Adrenal gland (tissue), 12 donors: ENCODE measurements around the gene AKNAD1. TPM values are rescaled to one million over a fixed set of nuclear protein-coding genes. Genes with fewer than 3 reads are reported as not detected.

Source experiments
- DNase-seq, 7 donors: peaks; one replicate each; pipeline ENCODE4 v3.0.0-alpha.2; 2019 to 2020
- H3K27ac ChIP-seq, 5 donors: fragments of 200-600 bp; sonication (generic) in 4 of 5; 1 replicate in 3 of 5; 2 replicates in 2 of 5; pipeline versions ENCODE4 v1.5.1 to v1.8.0; 2016 to 2020; ENCODE audit warnings: mild to moderate bottlenecking in 1 of 5
- H3K27me3 ChIP-seq: fragments of 200-600 bp; 2 replicates; pipeline ENCODE4 v1.8.0; 2021
- H3K36me3 ChIP-seq, 2 donors: fragments of 200-600 bp; replicated peaks in 1 of 2; 1 replicate in 1 of 2; 2 replicates in 1 of 2; pipeline versions ENCODE4 v1.5.1 to v1.8.0; 2018 to 2022
- H3K4me1 ChIP-seq, 2 donors: fragments of 200-600 bp; replicated peaks in 1 of 2; 1 replicate in 1 of 2; 2 replicates in 1 of 2; pipeline versions ENCODE4 v1.5.1 to v1.8.0; 2018 to 2021
- H3K4me3 ChIP-seq, 4 donors: fragments of 200-600 bp; sonication (generic) in 3 of 4; one replicate each; pipeline ENCODE4 v1.5.1; 2016 to 2018
- H3K9me3 ChIP-seq, 3 donors: fragments of 200-600 bp; sonication (generic) in 1 of 3; replicated peaks in 1 of 3; 1 replicate in 2 of 3; 2 replicates in 1 of 3; pipeline versions ENCODE4 v1.5.1 to v1.8.0; 2016 to 2021
- POLR2A ChIP-seq, 2 donors: fragments of 450-650 bp; IDR thresholded peaks; one replicate each; pipeline ENCODE4 v1.6.1; 2017; ENCODE audit warnings: antibody characterized with exemption in 2 of 2, mild to moderate bottlenecking in 2 of 2, moderate library complexity in 1 of 2
- WGBS, 4 donors: extraction: QIAGEN DNeasy Blood & Tissue Kit in 2 of 4; methylation state at CpG; one replicate each; pipeline versions ENCODE4 v1.1.5 to v1.1.7; 2013 to 2017; 5-methylcytosine and 5-hydroxymethylcytosine counted together
- intact Hi-C, 2 donors: fragments of 100-400 bp; cut with DNase I; formaldehyde crosslinking; loops; one replicate each; pipeline versions ENCODE4 v1.14.1 to v1.15.0; 2022 to 2023
- polyA plus RNA-seq, 3 donors: library from polyadenylated mRNA; stranded (reverse); fragments of 200-250 nt in 2 of 3; fragments of 350-450 nt in 1 of 3; fragmentation: Illumina TruSeq in 1 of 3; extraction: RNeasy Lipid Tissue Mini Kit (QIAGEN cat#74804) in 1 of 3; gene quantifications; one replicate each; pipeline ENCODE4 v1.2.3, GENCODE V29; 2013 to 2014
- total RNA-seq, 9 donors: library from RNA; depleted of rRNA in 4 of 9; stranded (reverse); fragments of >200 nt in 4 of 9; fragments of 120-200 nt in 1 of 9; fragmentation: NEBNext Ultra II Directional in 1 of 9; extraction: Animal tissue kit (Norgen Biotek cat#: 25700) in 1 of 9; gene quantifications; one replicate each; pipeline versions ENCODE4 v1.1.0 to v1.2.4, GENCODE V29; 2013 to 2023
- TF ChIP-seq, protein P1 (sequence below), 6 experiments: fragments of 450-650 bp in 4 of 6; fragments of 200-600 bp in 2 of 6; sonication (generic) in 1 of 6; IDR thresholded peaks; 1 replicate in 5 of 6; 2 replicates in 1 of 6; pipeline versions ENCODE4 v1.5.1 to v1.8.0; 2016 to 2021; ENCODE audit warnings: antibody characterized with exemption in 6 of 6, mild to moderate bottlenecking in 2 of 6, moderate library complexity in 1 of 6
- donor health status: healthy with polysubstance abuse.
- donor health status: Bipolar disorder and iron deficiency.
- donor health status: DM: yes; HTN: yes; CAD: no.
- donor health status: DM: no; HTN: no; CAD: no.
- donor health status: DM: no; HTN: no; CAD: no.
- donor health status: DM: yes; HTN: yes; CAD: no.

Gene AKNAD1
- total and polyA plus RNA-seq, 12 donors = 0.35 to 8.5 (median 1.4) TPM; not detected in 3

DNA sequence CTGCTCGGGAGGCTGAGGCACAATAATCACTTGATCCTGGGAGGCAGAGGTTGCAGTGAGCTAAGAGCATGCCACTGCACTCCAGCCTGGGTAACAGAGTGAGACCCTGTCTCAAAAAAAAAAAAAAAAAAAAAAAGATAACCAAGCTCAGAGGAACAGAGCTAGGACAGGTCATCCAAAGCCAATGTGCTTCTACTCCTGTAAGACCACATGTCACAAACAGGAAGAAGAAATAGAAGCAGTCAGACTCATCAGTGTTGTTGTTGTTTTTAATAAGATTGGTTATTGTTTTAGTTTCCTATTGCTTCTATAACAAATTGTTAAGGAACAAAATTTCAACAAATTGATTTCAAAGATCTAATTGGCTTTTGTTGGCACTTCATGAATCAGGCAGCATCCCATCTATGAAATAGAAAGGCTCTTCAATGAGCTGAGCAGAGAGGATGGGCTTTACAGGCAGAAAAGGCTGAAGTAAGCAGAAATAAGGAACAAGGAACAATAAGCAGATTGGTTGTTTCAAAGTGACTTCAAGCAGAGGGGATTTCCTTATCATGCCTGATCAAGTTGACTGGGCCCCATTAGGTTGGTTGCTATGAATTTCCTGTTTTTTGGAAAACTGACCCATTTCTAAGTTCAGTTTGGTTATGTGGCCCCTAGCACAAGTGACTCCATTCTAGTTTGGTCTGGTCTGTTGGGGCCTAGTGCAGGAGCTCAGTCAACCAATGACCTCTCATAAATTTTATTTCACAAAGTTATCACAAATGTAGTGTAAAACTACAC lies 6.0 kb upstream of the AKNAD1 start:
- H3K4me1 ChIP-seq = peaks cover 0 to 7% of the 10 kb centered on the region in 2 donors
- no peaks in the 10 kb centered on the region for H3K27me3 ChIP-seq
- no peaks in the 10 kb centered on the region for H3K36me3 ChIP-seq
- no peak for DNase-seq
- intact Hi-C loops = no loop called here
- H3K9me3 ChIP-seq = no peaks in the 10 kb centered on the region
- H3K4me3 ChIP-seq = no peak overlapping the region
- H3K27ac ChIP-seq = no peak overlapping the region
- no peak for TF ChIP-seq POLR2A (IDR thresholded peaks at IDR 0.05)
- TF ChIP-seq, protein P1, sequence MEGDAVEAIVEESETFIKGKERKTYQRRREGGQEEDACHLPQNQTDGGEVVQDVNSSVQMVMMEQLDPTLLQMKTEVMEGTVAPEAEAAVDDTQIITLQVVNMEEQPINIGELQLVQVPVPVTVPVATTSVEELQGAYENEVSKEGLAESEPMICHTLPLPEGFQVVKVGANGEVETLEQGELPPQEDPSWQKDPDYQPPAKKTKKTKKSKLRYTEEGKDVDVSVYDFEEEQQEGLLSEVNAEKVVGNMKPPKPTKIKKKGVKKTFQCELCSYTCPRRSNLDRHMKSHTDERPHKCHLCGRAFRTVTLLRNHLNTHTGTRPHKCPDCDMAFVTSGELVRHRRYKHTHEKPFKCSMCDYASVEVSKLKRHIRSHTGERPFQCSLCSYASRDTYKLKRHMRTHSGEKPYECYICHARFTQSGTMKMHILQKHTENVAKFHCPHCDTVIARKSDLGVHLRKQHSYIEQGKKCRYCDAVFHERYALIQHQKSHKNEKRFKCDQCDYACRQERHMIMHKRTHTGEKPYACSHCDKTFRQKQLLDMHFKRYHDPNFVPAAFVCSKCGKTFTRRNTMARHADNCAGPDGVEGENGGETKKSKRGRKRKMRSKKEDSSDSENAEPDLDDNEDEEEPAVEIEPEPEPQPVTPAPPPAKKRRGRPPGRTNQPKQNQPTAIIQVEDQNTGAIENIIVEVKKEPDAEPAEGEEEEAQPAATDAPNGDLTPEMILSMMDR (IDR thresholded peaks at IDR 0.05) = no peak
- WGBS, 4 donors = 91 to 100% (median 93%) methylated on average over 1 of the region's 1 CpG

DNA sequence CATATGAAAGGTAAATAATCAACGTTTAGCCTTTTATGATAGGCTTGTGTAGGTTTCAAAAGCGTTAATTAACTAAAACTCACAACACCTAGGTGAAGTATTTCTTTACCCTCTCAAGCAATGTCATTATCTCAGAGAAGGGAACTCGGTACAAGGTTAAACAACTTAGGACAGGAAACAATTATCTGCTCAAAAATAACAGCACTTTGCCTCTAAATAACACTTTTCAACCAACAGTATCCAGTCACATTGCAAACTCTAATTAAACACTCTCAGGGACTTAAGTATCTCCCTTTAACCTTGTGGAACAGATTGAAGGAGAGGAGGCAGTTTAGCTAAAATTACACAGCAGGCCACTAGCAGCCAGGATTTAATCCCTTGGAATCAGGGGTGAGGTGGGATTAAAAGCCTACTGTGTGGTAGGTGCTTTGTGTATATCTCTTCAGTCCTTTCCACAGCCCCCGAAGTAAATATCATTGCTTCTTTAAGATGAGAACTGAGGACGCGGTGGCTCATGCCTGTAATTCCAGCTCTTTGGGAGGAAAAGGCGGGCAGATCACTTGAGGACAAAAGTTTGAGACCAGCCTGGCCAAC lies 5.2 kb upstream of the AKNAD1 start:
- Histone ChIP-seq H3K27me3 (no peaks in the 10 kb centered on the region), H3K4me3 (no peak overlapping the region), H3K36me3 (no peaks in the 10 kb centered on the region), H3K27ac (no peak overlapping the region), H3K4me1 (peaks cover 0 to 7% of the 10 kb centered on the region in 2 donors), H3K9me3 (no peaks in the 10 kb centered on the region)
- intact Hi-C loops = no loop called here
- no peak for TF ChIP-seq POLR2A (IDR thresholded peaks at IDR 0.05)
- TF ChIP-seq, protein P1 (IDR thresholded peaks at IDR 0.05) = no peak
- DNase-seq = no peak
- 71 to 83% (median 75%) methylated on average over 7 of the region's 7 CpGs for WGBS, 4 donors

DNA sequence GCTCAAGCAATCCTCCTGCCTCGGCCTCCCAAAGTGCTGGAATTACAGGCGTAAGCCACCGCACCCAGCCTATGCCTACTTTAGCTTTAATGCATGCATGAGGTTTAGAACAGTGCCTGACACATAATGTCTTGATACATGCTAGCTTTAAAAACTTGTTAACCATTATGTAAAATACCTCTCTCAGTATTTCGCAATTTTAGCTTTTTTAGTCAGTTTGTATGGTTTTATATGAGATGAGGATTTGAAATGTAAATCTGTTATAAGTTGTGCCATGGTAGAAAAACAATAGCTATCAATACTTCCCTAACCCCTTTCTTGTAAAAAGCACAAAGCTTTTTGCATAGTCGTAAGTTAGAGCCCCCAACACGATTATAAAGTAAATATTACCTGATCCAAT lies 4.7 kb upstream of the AKNAD1 start:
- H3K27ac ChIP-seq = no peak overlapping the region
- H3K4me3 ChIP-seq = no peak overlapping the region
- WGBS, 4 donors = 94 to 96% (median 95%) methylated on average over 6 of the region's 6 CpGs
- TF ChIP-seq POLR2A (IDR thresholded peaks at IDR 0.05) = no peak
- TF ChIP-seq, protein P1 (IDR thresholded peaks at IDR 0.05) = no peak
- H3K4me1 ChIP-seq = peaks cover 0 to 7% of the 10 kb centered on the region in 2 donors
- intact Hi-C loops = no loop called here
- no peaks in the 10 kb centered on the region for H3K27me3 ChIP-seq
- H3K36me3 ChIP-seq = no peaks in the 10 kb centered on the region
- H3K9me3 ChIP-seq = no peaks in the 10 kb centered on the region
- DNase-seq = no peak

DNA sequence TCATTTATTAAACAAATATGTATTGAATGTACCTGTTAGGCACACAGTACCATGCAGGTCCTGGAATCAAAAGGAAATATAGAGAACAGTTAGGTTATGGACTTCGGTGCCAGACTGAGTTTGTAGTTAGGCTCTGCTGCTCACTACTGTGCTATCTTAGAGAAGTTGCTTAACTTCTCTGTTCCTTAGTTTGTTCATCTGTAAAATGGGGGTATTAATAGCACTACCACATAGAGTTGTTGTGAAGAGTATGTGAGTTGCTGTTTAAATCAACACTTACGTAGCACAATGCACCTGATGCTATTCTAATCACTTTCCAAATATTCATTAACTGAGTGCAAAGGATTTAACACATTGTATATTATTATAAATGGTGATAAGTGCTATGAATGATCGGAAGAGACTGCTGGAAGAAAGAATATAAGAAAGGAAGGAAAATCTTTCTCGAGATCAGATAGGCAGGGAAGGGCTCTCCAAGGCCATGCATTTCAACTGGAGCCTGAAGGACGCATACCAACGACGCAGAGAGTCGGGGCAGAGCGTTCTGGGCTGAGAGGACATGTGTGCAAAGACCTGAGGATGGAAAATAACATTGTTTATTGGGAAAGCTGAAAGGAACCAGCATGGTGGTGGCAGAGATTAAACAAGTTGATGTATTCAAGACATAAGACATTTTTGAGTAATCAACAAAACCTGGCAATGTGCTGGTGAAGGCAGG lies 3.5 kb upstream of the AKNAD1 start:
- no peak overlapping the region for H3K4me3 ChIP-seq
- no peaks in the 10 kb centered on the region for H3K9me3 ChIP-seq
- H3K27me3 ChIP-seq = no peaks in the 10 kb centered on the region
- no peak for TF ChIP-seq POLR2A (IDR thresholded peaks at IDR 0.05)
- TF ChIP-seq, protein P1 (IDR thresholded peaks at IDR 0.05) = no peak
- peak in 5 of 7 donors; percentile 32 to 62 (median 59) for DNase-seq
- WGBS, 4 donors = 54 to 69% (median 63%) methylated on average over 9 of the region's 9 CpGs
- no peak overlapping the region for H3K27ac ChIP-seq
- peaks cover 0 to 2% of the 10 kb centered on the region in 2 donors for H3K4me1 ChIP-seq
- intact Hi-C loops = no loop called here
- no peaks in the 10 kb centered on the region for H3K36me3 ChIP-seq
